Bronchial epithelial cell (primary cell): ENCODE results near the gene PLEKHB1. TPM values are rescaled to one million over a fixed set of nuclear protein-coding genes. Genes with fewer than 3 reads are reported as not detected.

Experiments
- DNase-seq: peaks from one replicate; pipeline ENCODE4 v3.0.0-alpha.2; 2010; ENCODE audit warnings: low read depth
- FAIRE-seq: peaks from 2 replicates; lab custom pipeline; 2011; peaks lifted over from hg19 to GRCh38; lab: Jason Lieb, UNC
- H3K27me3 ChIP-seq: 2 replicates; pipeline ENCODE4 v1.5.1; 2011; ENCODE audit warnings: low read length; ENCODE audit not compliant: control insufficient read depth, insufficient read depth
- H3K36me3 ChIP-seq: 2 replicates; pipeline ENCODE4 v1.5.1; 2011; ENCODE audit warnings: low read length; ENCODE audit not compliant: control insufficient read depth, insufficient read depth
- H3K4me3 ChIP-seq: 2 replicates; pipeline ENCODE4 v1.5.1; 2011; ENCODE audit warnings: mild to moderate bottlenecking, low read depth, low read length, control low read depth
- total RNA-seq: library from RNA; depleted of rRNA; stranded (reverse); fragments of >200 nt; gene quantifications from 2 replicates; pipeline ENCODE4 v1.2.1, GENCODE V29; 2014
- TF ChIP-seq, protein P1 (sequence below): IDR thresholded peaks from 2 replicates; pipeline ENCODE4 v1.5.1; 2011; ENCODE audit warnings: mild to moderate bottlenecking, moderate library complexity, low read length, control low read depth, inconsistent platforms; ENCODE audit not compliant: insufficient read depth, severe bottlenecking

Gene PLEKHB1
- total RNA-seq, 1 donor from 2014 or later = not detected

GRCh38 chr11:73693899-73694525, 47.6 kb downstream of the PLEKHB1 start:
- H3K27me3 ChIP-seq = no peaks in the 10 kb centered on the region
- DNase-seq (no peak), FAIRE-seq (no peak)
- TF ChIP-seq, protein P1, sequence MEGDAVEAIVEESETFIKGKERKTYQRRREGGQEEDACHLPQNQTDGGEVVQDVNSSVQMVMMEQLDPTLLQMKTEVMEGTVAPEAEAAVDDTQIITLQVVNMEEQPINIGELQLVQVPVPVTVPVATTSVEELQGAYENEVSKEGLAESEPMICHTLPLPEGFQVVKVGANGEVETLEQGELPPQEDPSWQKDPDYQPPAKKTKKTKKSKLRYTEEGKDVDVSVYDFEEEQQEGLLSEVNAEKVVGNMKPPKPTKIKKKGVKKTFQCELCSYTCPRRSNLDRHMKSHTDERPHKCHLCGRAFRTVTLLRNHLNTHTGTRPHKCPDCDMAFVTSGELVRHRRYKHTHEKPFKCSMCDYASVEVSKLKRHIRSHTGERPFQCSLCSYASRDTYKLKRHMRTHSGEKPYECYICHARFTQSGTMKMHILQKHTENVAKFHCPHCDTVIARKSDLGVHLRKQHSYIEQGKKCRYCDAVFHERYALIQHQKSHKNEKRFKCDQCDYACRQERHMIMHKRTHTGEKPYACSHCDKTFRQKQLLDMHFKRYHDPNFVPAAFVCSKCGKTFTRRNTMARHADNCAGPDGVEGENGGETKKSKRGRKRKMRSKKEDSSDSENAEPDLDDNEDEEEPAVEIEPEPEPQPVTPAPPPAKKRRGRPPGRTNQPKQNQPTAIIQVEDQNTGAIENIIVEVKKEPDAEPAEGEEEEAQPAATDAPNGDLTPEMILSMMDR = no peak
- H3K36me3 ChIP-seq = peaks cover 12% of the 10 kb centered on the region
- H3K4me3 ChIP-seq = no peak overlapping the region

DNA sequence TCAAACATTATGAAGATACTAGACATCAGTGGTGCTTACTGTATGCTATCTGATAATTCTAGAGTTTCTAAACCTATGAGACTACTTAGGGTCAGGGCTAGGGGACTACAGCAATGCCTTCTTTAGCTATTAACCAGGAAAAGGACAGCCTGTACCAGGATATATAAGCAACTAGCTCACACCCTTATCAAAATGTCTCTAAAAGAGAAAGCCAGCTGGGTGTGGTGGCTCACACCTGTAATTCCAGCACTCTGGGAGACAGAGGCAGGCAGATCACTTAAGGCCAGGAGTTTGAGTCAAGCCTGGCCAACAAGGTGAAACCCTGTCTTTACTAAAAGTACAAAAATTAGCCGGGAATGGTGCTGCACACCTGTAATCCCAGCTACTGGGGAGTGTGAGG, 58.7 kb downstream of the PLEKHB1 start:
- TF ChIP-seq, protein P1 = no peak
- H3K36me3 ChIP-seq = peaks cover 12% of the 10 kb centered on the region
- FAIRE-seq = no peak
- no peak for DNase-seq
- H3K4me3 ChIP-seq = no peak overlapping the region
- no peaks in the 10 kb centered on the region for H3K27me3 ChIP-seq

- H3K36me3 ChIP-seq = peaks cover 9% of the 10 kb centered on the region
- H3K4me3 ChIP-seq = no peak overlapping the region
- FAIRE-seq (no peak), DNase-seq (no peak)
- TF ChIP-seq, protein P1 = no peak
- H3K27me3 ChIP-seq = no peaks in the 10 kb centered on the region
Observed at GRCh38 chr11:73710964-73711363, 64.6 kb downstream of the PLEKHB1 start.

Other genes with a start within 250 kb of the PLEKHB1 start
- 4.7 and 5.8 TPM in 2 replicates for gene FAM168A, start 48.5 kb upstream of the PLEKHB1 start, total RNA-seq
- 237 and 297 TPM in 2 replicates for gene RAB6A, start 114.5 kb downstream of the PLEKHB1 start, total RNA-seq
- gene MRPL48, start 141.3 kb downstream of the PLEKHB1 start, total RNA-seq = 37.1 and 49.3 TPM in 2 replicates
- 92.3 and 102 TPM in 2 replicates for gene COA4, start 230.3 kb downstream of the PLEKHB1 start, total RNA-seq
- 10.3 and 14.5 TPM in 2 replicates for gene PAAF1, start 230.4 kb downstream of the PLEKHB1 start, total RNA-seq